GM21390 (cell line): ENCODE data around the gene WWC1.
"Not testable (repeated sequence)": the region's sequence is repeated elsewhere in the genome, so short reads cannot be mapped to it uniquely, and the experiment has no call there.

ENCODE experiments used
- ATAC-seq: cut with Tn5 transposase; IDR thresholded peaks from one replicate; pipeline ENCODE4 v1.9.1; 2021; ENCODE audit not compliant: unreplicated experiment

The WWC1 gene

GRCh38 chr5:168434746-168435321 is 143.4 kb downstream of the WWC1 start:
- no peak for ATAC-seq

DNA sequence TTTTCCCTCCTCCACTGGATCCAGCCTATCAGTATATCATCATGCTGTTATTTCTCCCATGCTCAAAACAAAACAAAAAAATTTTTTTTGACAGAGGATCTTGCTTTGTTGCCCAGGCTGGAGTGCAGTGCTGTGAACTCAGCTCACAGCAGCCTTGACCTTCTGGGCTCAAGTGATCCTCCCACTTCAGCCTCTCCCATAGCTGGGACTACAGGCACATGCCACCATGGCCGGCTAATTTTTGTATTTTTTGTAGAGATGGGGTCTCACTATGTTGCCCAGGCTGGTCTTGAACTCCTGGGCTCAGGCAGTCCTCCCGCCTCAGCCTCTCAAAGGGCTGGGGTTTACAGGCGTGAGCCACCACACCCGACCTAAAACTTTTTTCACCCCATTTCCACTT is 143.9 kb downstream of the WWC1 start:
- ATAC-seq: not testable (repeated sequence)

DNA sequence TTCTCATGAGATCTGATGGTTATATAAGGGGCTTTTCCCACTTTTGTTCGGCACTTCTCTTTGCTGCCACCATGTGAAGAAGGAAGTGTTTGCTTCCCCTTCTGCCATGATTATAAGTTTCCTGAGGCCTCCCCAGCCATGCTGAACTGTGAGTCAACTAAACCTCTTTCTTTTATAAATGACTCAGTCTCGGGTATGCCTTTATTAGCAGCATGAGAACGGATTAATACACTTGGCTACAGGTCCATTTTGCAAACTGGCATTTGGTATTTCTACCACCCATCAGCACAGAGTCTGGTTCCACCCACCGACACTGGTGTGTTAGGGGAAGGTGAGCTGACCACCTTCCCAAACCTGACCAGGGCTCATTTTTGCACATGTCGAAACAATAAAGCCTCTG is 146.9 kb downstream of the WWC1 start:
- ATAC-seq: no peak

DNA sequence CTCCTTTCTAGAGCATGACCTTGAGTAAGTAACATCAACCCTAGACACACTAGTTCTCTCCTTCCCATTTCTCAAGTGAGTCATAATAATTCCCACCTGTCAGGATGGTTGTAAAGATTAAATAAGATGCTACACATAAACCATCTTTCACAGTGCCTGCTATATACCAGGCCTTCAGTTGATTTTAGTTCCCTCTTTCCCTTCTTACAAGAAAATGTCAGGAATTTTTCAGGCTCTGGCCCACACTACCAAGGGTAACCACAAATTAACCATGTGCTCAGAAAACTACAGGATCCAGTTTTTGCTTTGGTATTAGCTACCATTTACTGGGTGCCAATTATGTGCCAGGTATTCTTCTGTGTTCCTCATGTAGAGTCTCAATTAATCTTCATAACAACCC is 152.1 kb downstream of the WWC1 start:
- no peak for ATAC-seq

DNA sequence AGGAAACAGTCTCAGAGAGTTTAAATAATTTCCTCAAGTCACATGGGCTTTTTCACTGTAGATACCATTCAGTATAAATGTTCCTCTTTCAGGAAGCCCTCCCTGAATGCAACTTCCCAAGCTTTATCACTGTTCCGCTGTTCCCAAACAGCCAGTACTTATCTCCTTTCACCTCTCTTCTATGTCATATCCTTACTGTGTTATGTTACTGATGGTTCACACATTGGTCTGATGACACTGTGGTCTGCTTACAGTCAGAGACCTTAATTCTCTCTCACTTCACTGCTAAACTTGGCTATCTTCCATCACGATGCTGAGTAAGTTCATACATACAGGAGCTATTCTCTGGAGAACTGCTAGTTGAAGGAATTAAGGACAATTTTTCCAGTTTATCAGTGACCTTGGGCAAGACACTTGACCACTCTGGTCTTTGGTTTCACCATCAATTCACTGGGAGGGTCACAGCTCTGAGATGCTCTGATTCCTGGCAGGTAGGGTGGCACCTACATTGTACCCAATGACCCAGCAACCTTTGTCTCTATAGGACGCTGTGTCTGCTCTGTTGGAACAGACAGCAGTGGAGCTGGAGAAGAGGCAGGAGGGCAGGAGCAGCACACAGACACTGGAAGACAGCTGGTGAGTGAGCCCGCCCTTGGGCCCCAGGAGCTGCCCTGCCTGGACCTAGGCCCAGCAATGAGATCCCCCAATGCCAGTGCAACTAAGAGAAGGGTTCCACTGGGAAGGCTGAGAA is 152.7 kb downstream of the WWC1 start:
- no peak for ATAC-seq

DNA sequence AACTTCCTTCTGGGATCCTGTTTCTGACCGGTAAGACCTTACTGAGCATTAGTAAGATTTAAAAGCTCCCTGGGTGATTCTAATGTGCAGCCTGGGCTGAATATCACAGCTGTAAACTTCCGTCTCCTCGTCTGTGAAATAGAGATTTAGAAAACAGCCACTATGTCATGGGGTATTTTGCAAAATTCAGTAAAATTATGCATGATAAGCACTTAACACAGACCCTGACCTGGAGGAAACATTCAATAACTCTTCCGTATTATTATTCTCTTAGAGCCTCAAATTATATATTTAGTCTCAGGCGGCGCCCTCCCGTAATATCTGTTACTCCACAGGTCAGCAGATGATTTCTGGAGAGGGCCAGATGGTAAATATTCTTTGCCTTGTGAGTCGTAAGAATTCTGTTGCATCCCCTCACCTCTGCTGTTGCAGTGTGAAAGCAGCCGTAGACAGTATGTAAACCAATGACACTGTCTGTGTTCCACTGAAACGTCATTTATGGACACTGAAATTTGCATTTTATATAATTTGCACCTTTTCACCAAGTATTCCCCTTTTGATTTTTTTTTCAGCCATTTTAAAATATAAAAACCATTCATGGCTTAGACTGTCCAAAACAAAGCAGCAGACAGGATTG is 155.7 kb downstream of the WWC1 start:
- ATAC-seq: no peak

GRCh38 chr5:168447808-168448207 is 156.4 kb downstream of the WWC1 start:
- ATAC-seq: no peak

- no peak for ATAC-seq
Measured at GRCh38 chr5:168449166-168449565, 157.7 kb downstream of the WWC1 start.

DNA sequence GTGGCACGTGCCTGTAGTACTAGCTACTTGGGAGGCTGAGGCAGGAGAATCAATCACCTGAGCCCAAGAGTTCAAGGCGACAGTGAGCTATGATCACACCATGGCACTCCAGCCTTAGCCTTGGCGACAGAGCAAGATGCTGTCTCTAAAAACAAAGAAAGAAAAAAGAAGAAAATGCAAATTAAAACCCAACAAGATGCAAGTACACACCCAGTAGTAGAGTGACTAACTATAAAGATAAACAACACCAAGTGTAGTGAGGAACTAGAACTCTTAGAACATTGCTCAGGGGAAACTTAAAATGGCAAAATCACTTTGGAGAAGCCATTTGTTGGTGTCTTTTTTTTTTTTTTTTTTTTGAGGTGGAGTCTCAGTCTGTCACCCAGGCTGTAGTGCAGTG is 160.1 kb downstream of the WWC1 start:
- ATAC-seq: no peak

DNA sequence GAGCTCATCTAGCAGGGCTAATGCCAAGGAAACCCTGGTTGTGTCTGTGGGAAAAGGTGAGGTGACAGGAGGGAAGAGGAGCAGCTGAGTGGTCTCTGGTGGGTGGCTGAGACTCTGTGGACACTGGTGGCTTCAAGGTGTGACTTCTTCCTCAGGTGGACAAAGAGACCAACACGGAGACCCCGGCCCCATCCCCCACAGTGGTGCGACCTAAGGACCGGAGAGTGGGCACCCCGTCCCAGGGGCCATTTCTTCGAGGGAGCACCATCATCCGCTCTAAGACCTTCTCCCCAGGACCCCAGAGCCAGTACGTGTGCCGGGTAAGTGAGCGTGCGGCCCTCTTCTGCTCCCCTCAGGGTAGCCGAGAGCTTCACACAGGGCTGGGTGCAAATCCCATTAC is 163.8 kb downstream of the WWC1 start:
- no peak for ATAC-seq

DNA sequence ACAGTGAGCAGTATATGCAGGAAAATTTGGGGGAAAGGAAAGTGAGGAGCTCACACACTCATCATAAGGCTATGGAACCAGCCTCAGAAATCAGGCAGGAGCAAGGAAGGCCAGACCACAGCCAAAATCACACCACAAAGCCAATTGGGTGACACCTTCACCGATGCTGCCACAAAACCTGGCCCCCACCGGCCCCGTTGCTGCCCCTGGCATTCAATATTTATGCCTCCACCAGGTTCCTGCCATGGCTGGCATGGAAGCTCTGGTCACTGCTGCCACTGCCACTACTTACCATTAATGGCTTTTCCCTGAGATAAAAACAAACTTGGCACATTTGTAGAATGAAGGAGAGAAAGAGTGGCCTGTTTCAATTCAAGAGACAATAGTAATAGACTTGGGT is 166.1 kb downstream of the WWC1 start:
- no peak for ATAC-seq

DNA sequence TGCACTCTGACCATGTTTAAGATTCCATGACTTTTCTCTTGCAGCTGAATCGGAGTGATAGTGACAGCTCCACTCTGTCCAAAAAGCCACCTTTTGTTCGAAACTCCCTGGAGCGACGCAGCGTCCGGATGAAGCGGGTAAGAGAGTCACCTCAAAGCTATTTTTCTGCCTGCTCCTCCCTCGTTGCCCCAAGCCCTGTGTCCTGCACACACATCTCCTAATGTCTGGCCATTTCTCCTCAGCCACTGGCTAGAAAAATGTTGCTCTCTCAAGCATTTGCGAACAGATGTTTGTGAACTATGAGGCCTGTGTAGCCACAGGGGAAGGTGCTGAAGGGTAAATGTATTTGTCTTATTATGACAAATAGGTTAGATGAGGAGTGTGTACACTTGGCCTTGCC is 169.2 kb downstream of the WWC1 start:
- ATAC-seq: no peak

GRCh38 chr5:168463081-168463480 is 171.6 kb downstream of the WWC1 start:
- ATAC-seq: no peak

- ATAC-seq: no peak
Measured at GRCh38 chr5:168464214-168464613, 172.8 kb downstream of the WWC1 start.

- no peak for ATAC-seq
Measured at GRCh38 chr5:168464641-168465040, 173.2 kb downstream of the WWC1 start.

DNA sequence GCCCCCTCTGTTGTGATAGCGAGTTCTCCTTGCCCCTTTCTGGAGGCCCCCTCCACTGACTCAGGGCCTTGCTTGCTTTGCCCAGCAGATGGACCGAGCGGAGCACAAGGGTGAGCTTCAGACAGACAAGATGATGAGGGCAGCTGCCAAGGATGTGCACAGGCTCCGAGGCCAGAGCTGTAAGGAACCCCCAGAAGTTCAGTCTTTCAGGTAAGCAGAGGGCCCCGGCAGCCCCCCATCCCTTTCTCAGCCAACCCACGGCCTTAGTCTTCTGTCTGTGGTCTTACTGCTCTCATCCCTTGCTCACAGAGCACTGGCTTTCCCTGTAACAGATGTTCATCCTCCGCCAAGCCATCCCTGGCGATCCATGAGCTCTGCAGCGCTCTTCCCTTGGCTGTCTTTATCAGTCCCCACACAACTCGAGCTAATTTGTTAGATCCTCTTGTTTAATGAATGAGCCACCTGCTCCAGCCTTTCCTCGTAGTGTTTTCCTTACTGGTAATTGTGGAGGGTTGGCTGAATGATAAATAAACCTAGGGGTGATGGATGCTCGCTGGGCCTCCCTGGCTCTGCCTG is 176.4 kb downstream of the WWC1 start:
- ATAC-seq: no peak

DNA sequence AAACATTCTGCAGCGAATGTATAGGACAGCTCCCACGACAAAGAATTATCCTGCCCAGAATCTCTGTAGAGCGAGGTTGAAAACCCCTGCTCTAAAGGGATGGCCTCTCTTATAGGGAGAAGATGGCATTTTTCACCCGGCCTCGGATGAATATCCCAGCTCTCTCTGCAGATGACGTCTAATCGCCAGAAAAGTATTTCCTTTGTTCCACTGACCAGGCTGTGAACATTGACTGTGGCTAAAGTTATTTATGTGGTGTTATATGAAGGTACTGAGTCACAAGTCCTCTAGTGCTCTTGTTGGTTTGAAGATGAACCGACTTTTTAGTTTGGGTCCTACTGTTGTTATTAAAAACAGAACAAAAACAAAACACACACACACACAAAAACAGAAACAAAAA is 177.4 kb downstream of the WWC1 start:
- no peak for ATAC-seq

GRCh38 chr5:168469816-168470215 is 178.4 kb downstream of the WWC1 start:
- no peak for ATAC-seq

GRCh38 chr5:168471785-168472184 is 180.3 kb downstream of the WWC1 start:
- ATAC-seq: no peak

DNA sequence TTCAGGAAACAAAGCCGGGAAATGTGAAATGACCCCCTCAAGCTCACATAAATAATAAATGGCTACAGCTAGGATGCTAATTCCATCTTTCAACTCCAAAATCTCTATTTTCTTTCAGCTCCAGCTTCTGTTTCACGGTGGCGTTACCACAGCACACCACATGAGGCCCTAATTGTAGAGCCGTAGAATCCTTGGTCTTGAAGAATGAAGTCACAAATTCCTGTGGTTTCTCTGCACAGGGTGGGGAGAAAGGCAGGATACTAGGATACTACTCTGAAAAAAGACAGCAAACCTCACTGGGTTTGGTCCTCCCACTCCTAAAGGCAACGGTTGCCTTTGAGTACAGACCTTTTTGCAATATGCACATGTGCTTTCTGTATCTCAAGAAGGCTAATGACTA is 180.9 kb downstream of the WWC1 start:
- ATAC-seq: no peak

- ATAC-seq: no peak
Measured at GRCh38 chr5:168474319-168474718, 182.9 kb downstream of the WWC1 start.

GRCh38 chr5:168477060-168477459 is 185.6 kb downstream of the WWC1 start:
- no peak for ATAC-seq
